Ishikawa (cell line): ENCODE results near the gene CORO7.
A peak's percentile ranks its signal among the peaks of the same experiment; 100 is the strongest.

Experiments used
- CEBPB ChIP-seq: IDR thresholded peaks from 2 replicates; pipeline ENCODE4 v1.6.1; 2012
- CREB1 ChIP-seq: IDR thresholded peaks from 2 replicates; pipeline ENCODE4 v1.6.1; 2012; ENCODE audit warnings: low read depth
- EGR1 ChIP-seq: IDR thresholded peaks from 2 replicates; pipeline ENCODE4 v1.6.1; 2012
- EP300 ChIP-seq: IDR thresholded peaks from 2 replicates; pipeline ENCODE4 v1.6.1; 2012; ENCODE audit warnings: borderline replicate concordance
- FOXM1 ChIP-seq: IDR thresholded peaks from 2 replicates; pipeline ENCODE4 v1.6.1; 2012; ENCODE audit warnings: low read depth, borderline replicate concordance
- MAX ChIP-seq: IDR thresholded peaks from 2 replicates; pipeline ENCODE4 v1.6.1; 2012
- NFIC ChIP-seq: IDR thresholded peaks from 2 replicates; pipeline ENCODE4 v1.6.1; 2012
- RAD21 ChIP-seq: IDR thresholded peaks from 2 replicates; pipeline ENCODE4 v1.6.1; 2012; ENCODE audit warnings: low read depth
- REST ChIP-seq: IDR thresholded peaks from 2 replicates; pipeline ENCODE4 v1.6.1; 2012; ENCODE audit warnings: low read depth, mild to moderate bottlenecking
- TAF1 ChIP-seq: IDR thresholded peaks from 2 replicates; pipeline ENCODE4 v1.6.1; 2012; ENCODE audit warnings: low read depth, mild to moderate bottlenecking
- TCF12 ChIP-seq: IDR thresholded peaks from 2 replicates; pipeline ENCODE4 v1.6.1; 2012; ENCODE audit warnings: low read depth
- TEAD4 ChIP-seq: IDR thresholded peaks from 2 replicates; pipeline ENCODE4 v1.6.1; 2012
- USF1 ChIP-seq: IDR thresholded peaks from 2 replicates; pipeline ENCODE4 v1.6.1; 2012
- YY1 ChIP-seq: IDR thresholded peaks from 2 replicates; pipeline ENCODE4 v1.6.1; 2012; ENCODE audit warnings: low read depth
- ZBTB7A ChIP-seq: IDR thresholded peaks from 2 replicates; pipeline ENCODE4 v1.6.1; 2012; ENCODE audit warnings: low read depth

CORO7 gene

GRCh38 chr16:4383591-4384444, 32.6 kb downstream of the CORO7 start:
- TF ChIP-seq USF1 (no peak), FOXM1 (no peak), ZBTB7A (no peak), TCF12 (no peak; the same call in 1 of the 2 replicates), YY1 (no peak), EGR1 (no peak), NFIC (no peak), TEAD4 (no peak), EP300 (no peak), RAD21 (no peak)

GRCh38 chr16:4382795-4383357, 33.5 kb downstream of the CORO7 start:
- TF ChIP-seq REST (no peak), EP300 (no peak), USF1 (no peak), TAF1 (no peak)

- no peak for TF ChIP-seq YY1
- no peak for TF ChIP-seq FOXM1
- no peak for TF ChIP-seq USF1
- no peak for TF ChIP-seq RAD21
- no peak for TF ChIP-seq NFIC
- TF ChIP-seq TAF1, result no peak
- TF ChIP-seq REST, result no peak
- no peak for TF ChIP-seq CEBPB
- TF ChIP-seq TEAD4, result no peak
- TF ChIP-seq ZBTB7A, result no peak
- TF ChIP-seq TCF12, result no peak
- no peak for TF ChIP-seq EGR1
- TF ChIP-seq EP300, result no peak
- TF ChIP-seq CREB1, result no peak
- TF ChIP-seq MAX, result no peak
These were observed 34.2 kb downstream of the CORO7 start for GRCh38 chr16:4381935-4382794.

GRCh38 chr16:4381072-4381934, 35.1 kb downstream of the CORO7 start:
- no peak for TF ChIP-seq CREB1
- TF ChIP-seq TAF1, result no peak
- peak; percentile 88 for TF ChIP-seq MAX
- peak; percentile 68 for TF ChIP-seq TEAD4
- no peak; the same call in 1 of the 2 replicates for TF ChIP-seq EGR1
- TF ChIP-seq ZBTB7A, result peak; percentile 66; the same call in 1 of the 2 replicates
- peak; percentile 93 for TF ChIP-seq CEBPB
- TF ChIP-seq RAD21, result peak; percentile 43; the same call in 1 of the 2 replicates
- TF ChIP-seq USF1, result peak; percentile 14; the same call in 1 of the 2 replicates
- 0 out of 2 replicates have a peak, but pooled peaks have one; percentile 30 for TF ChIP-seq YY1
- TF ChIP-seq EP300, result peak; percentile 88
- TF ChIP-seq FOXM1, result 0 out of 2 replicates have a peak, but pooled peaks have one; percentile 10
- TF ChIP-seq NFIC, result peak; percentile 97
- TF ChIP-seq TCF12, result peak; percentile 95
- TF ChIP-seq REST, result no peak
